HCT116 (cell line): Measurements from ENCODE around the gene MYO1B. TPM values are rescaled to one million over a fixed set of nuclear protein-coding genes. Genes with fewer than 3 reads are reported as not detected.

Source experiments
- ATAC-seq: fragments of 200-7000 bp; cut with Tn5 transposase; 2 replicates; pipeline ENCODE4 v1.9.1; 2020; ENCODE audit warnings: mild to moderate bottlenecking, moderate library complexity
- BruUV-seq: library from RNA; stranded (reverse); fragments of 400-500 nt; replicated peaks from 2 replicates; lab custom pipeline; 2021; lab: Mats Ljungman, UMichigan
- CTCF ChIA-PET: fragments of 300-600 bp; sonication (Branson Sonifier 250); formaldehyde crosslinking; loops from one replicate; lab custom pipeline; 2021; ENCODE audit warnings: antibody characterized with exemption; lab: Charles Lee
- POLR2A ChIA-PET: fragments of 300-600, 350-600 bp; sonication (Branson Sonifier 250); formaldehyde crosslinking; loops from one replicate; lab custom pipeline; 2021; ENCODE audit warnings: antibody characterized with exemption; lab: Charles Lee
- RAD21 ChIA-PET, 2 experiments: fragments of 300-600 bp; sonication (Branson Sonifier 250); formaldehyde crosslinking; loops; one replicate each; lab custom pipeline; 2023; ENCODE audit warnings: low total read pairs in 2 of 2; ENCODE audit not compliant: uncharacterized antibody in 2 of 2, unreplicated experiment in 2 of 2, low non-redundant PET in 1 of 2; lab: Charles Lee
- DNase-seq: peaks from one replicate; pipeline ENCODE4 v3.0.0-alpha.2; 2010; ENCODE audit warnings: low read depth, low spot score
- H2AFZ ChIP-seq: fragments of 200-600 bp; shearing (Covaris generic), sonication (generic); 2 replicates; pipeline ENCODE4 v1.6.1; 2017; ENCODE audit warnings: low read depth, mixed run types, mixed read lengths, antibody characterized with exemption, low read length; ENCODE audit not compliant: poor library complexity, severe bottlenecking
- H3K27ac ChIP-seq: 2 replicates; pipeline ENCODE4 v1.5.1; 2012; ENCODE audit warnings: low read depth, low read length
- H3K27me3 ChIP-seq: fragments of 200-600 bp; sonication (generic); 2 replicates; pipeline ENCODE4 v1.6.1; 2016; ENCODE audit warnings: mixed run types, low read length, mixed read lengths; ENCODE audit not compliant: insufficient read depth
- H3K36me3 ChIP-seq, 2 experiments: fragments of 200-500 bp in 1 of 2; fragments of 200-600 bp in 1 of 2; sonication (Bioruptor generic) in 1 of 2; sonication (generic) in 1 of 2; 2 replicates each; pipeline versions ENCODE4 v1.5.1 to v1.6.1; 2014 to 2016; ENCODE audit warnings: low read length in 2 of 2, inconsistent platforms in 1 of 2, mixed read lengths in 1 of 2, mixed run types in 1 of 2; ENCODE audit not compliant: insufficient read depth in 2 of 2, control insufficient read depth in 1 of 2
- H3K4me1 ChIP-seq, 2 experiments: fragments of 200-600 bp in 1 of 2; sonication (generic) in 1 of 2; 2 replicates each; pipeline versions ENCODE4 v1.5.1 to v1.6.1; 2012 to 2017; ENCODE audit warnings: low read length in 2 of 2, inconsistent platforms in 1 of 2, mild to moderate bottlenecking in 1 of 2, mixed read lengths in 1 of 2, mixed run types in 1 of 2, moderate library complexity in 1 of 2; ENCODE audit not compliant: insufficient read depth in 2 of 2, control insufficient read depth in 1 of 2
- H3K4me2 ChIP-seq: fragments of 200-600 bp; sonication (generic); 2 replicates; pipeline ENCODE4 v1.6.1; 2017; ENCODE audit warnings: mixed run types, low read length, mixed read lengths
- H3K4me3 ChIP-seq, 2 experiments: fragments of 200-600 bp in 1 of 2; sonication (generic) in 1 of 2; replicated peaks in 1 of 2; 2 replicates each; pipeline ENCODE4 v1.5.1; 2011 to 2016; ENCODE audit warnings: low read length in 2 of 2, control low read depth in 1 of 2, low read depth in 1 of 2, mild to moderate bottlenecking in 1 of 2, mixed read lengths in 1 of 2, mixed run types in 1 of 2
- H3K79me2 ChIP-seq: fragments of 200-600 bp; sonication (generic); 2 replicates; pipeline ENCODE4 v1.6.1; 2017; ENCODE audit warnings: mild to moderate bottlenecking, mixed run types, low read length, moderate library complexity, mixed read lengths; ENCODE audit not compliant: insufficient read depth
- H3K9ac ChIP-seq: fragments of 200-600 bp; sonication (generic); 2 replicates; pipeline ENCODE4 v1.6.1; 2016; ENCODE audit warnings: low read length, mixed read lengths
- H3K9me2 ChIP-seq: fragments of 200-600 bp; sonication (generic), shearing (Covaris generic); 2 replicates; pipeline ENCODE4 v1.6.1; 2017; ENCODE audit warnings: mixed run types, mild to moderate bottlenecking, moderate library complexity; ENCODE audit not compliant: insufficient read depth
- H3K9me3 ChIP-seq, 2 experiments: fragments of 200-500 bp in 1 of 2; fragments of 200-600 bp in 1 of 2; sonication (Bioruptor generic) in 1 of 2; sonication (generic) in 1 of 2; 2 replicates each; pipeline ENCODE4 v1.6.1; 2014 to 2017; ENCODE audit warnings: low read length in 2 of 2, mixed read lengths in 2 of 2, inconsistent platforms in 1 of 2, low read depth in 1 of 2, mild to moderate bottlenecking in 1 of 2, mixed run types in 1 of 2, moderate library complexity in 1 of 2; ENCODE audit not compliant: control insufficient read depth in 1 of 2, insufficient read depth in 1 of 2
- H4K20me1 ChIP-seq: fragments of 200-600 bp; sonication (generic), shearing (Covaris generic); 2 replicates; pipeline ENCODE4 v1.6.1; 2017; ENCODE audit warnings: mixed run types, mild to moderate bottlenecking, moderate library complexity; ENCODE audit not compliant: insufficient read depth
- CEBPB ChIP-seq: IDR thresholded peaks from 2 replicates; pipeline ENCODE4 v1.6.1; 2012; ENCODE audit warnings: low read depth
- FOSL1 ChIP-seq: IDR thresholded peaks from 2 replicates; pipeline ENCODE4 v1.6.1; 2012; ENCODE audit warnings: low read depth
- POLR2A ChIP-seq: IDR thresholded peaks from 2 replicates; pipeline ENCODE4 v1.7.0; 2011; ENCODE audit warnings: borderline replicate concordance; ENCODE audit not compliant: insufficient read depth, insufficient read length; ENCODE audit errors: extremely low read depth
- RAD21 ChIP-seq: IDR thresholded peaks from 2 replicates; pipeline ENCODE4 v1.6.1; 2012; ENCODE audit warnings: low read depth, mild to moderate bottlenecking
- YY1 ChIP-seq: IDR thresholded peaks from 2 replicates; pipeline ENCODE4 v1.6.1; 2011; ENCODE audit warnings: low read length, low read depth, moderate library complexity, mild to moderate bottlenecking; ENCODE audit not compliant: insufficient replicate concordance; ENCODE audit errors: extremely low read depth
- ZFX ChIP-seq: fragments of 450-650 bp; IDR thresholded peaks from 2 replicates; pipeline ENCODE4 v1.6.1; 2017
- intact Hi-C: fragments of 100-400 bp; cut with micrococcal nuclease; formaldehyde crosslinking; loops from 2 replicates; pipeline ENCODE4 v1.10.0; 2022
- total RNA-seq: library from RNA; stranded (reverse); gene quantifications from one replicate; pipeline ENCODE4 v1.2.1, GENCODE V29; 2021; ENCODE audit not compliant: unreplicated experiment
- TF ChIP-seq, protein P1 (sequence below): IDR thresholded peaks from 2 replicates; pipeline ENCODE4 v1.6.1; 2012; ENCODE audit warnings: low read depth
- TF ChIP-seq, protein P2 (sequence below), 3 experiments: fragments of 200-600 bp in 1 of 3; sonication (generic) in 1 of 3; IDR thresholded peaks in 2 of 3; conservative IDR thresholded peaks in 1 of 3; 2 replicates each; pipeline ENCODE4 v1.5.1; 2012 to 2017; ENCODE audit warnings: low read depth in 2 of 3, low read length in 2 of 3, antibody characterized with exemption in 1 of 3, borderline replicate concordance in 1 of 3, control low read depth in 1 of 3, mild to moderate bottlenecking in 1 of 3, mixed read lengths in 1 of 3, mixed run types in 1 of 3, moderate library complexity in 1 of 3; ENCODE audit not compliant: insufficient read depth in 1 of 3

Gene MYO1B
- total RNA-seq, 1 experiment from 2014 or later = 51.7 TPM

DNA sequence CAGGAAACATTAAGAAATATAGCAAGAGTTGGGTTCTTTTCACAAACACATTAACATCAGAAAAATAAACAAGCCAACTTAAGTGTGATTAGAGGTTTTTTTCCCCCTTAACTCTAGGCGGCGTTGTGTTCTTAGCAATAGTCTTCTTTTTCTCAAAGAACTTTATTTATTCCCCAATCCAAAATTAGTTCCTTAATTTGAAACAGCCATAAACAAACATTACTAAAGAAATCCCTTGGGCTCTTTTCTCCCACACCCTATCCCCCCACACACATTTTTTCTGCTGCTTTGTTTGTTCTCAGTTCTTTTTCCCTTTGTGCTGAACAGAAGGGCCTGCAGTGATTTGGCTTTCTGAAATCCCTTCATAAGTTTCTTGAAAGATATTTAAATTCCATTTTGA lies 13.2 kb upstream of the MYO1B start:
- Histone ChIP-seq H3K9me3 (no peaks in the 10 kb centered on the region), H3K4me3 (no peak overlapping the region), H3K4me1 (peaks cover 0 to 8% of the 10 kb centered on the region in 2 experiments; a peak in 1 of 4 replicates), H3K9ac (no peak overlapping the region), H3K36me3 (no peaks in the 10 kb centered on the region), H3K27ac (no peak overlapping the region), H4K20me1 (no peaks in the 10 kb centered on the region), H3K79me2 (no peaks in the 10 kb centered on the region), H3K9me2 (no peaks in the 10 kb centered on the region), H3K27me3 (no peaks in the 10 kb centered on the region), H3K4me2 (no peak overlapping the region), H2AFZ (peak overlapping the region; percentile 50)
- ATAC-seq (no peak), DNase-seq (no peak)
- ChIA-PET POLR2A (no interaction called here), CTCF (interaction anchor here (1.3 to 1.9 kb wide), 2 partner anchors 14 to 289 kb away, joined by 4 to 13 read pairs; no protein-coding TSS in a partner anchor), RAD21 (no interaction called here)
- TF ChIP-seq, protein P1, sequence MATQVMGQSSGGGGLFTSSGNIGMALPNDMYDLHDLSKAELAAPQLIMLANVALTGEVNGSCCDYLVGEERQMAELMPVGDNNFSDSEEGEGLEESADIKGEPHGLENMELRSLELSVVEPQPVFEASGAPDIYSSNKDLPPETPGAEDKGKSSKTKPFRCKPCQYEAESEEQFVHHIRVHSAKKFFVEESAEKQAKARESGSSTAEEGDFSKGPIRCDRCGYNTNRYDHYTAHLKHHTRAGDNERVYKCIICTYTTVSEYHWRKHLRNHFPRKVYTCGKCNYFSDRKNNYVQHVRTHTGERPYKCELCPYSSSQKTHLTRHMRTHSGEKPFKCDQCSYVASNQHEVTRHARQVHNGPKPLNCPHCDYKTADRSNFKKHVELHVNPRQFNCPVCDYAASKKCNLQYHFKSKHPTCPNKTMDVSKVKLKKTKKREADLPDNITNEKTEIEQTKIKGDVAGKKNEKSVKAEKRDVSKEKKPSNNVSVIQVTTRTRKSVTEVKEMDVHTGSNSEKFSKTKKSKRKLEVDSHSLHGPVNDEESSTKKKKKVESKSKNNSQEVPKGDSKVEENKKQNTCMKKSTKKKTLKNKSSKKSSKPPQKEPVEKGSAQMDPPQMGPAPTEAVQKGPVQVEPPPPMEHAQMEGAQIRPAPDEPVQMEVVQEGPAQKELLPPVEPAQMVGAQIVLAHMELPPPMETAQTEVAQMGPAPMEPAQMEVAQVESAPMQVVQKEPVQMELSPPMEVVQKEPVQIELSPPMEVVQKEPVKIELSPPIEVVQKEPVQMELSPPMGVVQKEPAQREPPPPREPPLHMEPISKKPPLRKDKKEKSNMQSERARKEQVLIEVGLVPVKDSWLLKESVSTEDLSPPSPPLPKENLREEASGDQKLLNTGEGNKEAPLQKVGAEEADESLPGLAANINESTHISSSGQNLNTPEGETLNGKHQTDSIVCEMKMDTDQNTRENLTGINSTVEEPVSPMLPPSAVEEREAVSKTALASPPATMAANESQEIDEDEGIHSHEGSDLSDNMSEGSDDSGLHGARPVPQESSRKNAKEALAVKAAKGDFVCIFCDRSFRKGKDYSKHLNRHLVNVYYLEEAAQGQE = no peak
- TF ChIP-seq ZFX (no peak), YY1 (no peak), RAD21 (peak; percentile 68), CEBPB (no peak), POLR2A (no peak), FOSL1 (no peak)
- TF ChIP-seq, protein P2, sequence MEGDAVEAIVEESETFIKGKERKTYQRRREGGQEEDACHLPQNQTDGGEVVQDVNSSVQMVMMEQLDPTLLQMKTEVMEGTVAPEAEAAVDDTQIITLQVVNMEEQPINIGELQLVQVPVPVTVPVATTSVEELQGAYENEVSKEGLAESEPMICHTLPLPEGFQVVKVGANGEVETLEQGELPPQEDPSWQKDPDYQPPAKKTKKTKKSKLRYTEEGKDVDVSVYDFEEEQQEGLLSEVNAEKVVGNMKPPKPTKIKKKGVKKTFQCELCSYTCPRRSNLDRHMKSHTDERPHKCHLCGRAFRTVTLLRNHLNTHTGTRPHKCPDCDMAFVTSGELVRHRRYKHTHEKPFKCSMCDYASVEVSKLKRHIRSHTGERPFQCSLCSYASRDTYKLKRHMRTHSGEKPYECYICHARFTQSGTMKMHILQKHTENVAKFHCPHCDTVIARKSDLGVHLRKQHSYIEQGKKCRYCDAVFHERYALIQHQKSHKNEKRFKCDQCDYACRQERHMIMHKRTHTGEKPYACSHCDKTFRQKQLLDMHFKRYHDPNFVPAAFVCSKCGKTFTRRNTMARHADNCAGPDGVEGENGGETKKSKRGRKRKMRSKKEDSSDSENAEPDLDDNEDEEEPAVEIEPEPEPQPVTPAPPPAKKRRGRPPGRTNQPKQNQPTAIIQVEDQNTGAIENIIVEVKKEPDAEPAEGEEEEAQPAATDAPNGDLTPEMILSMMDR (IDR thresholded peaks at IDR 0.05 in 2 of 3, conservative IDR thresholded peaks at IDR 0.05 in 1 of 3; ENCODE audit: borderline replicate concordance in 1 of 3, insufficient read depth in 1 of 3, low read depth in 2 of 3, low read length in 2 of 3) = peak; percentile 23 to 53 (median 40); a peak in 4 of 6 replicates
- intact Hi-C loops = loop anchor here (5.0 kb wide), 1 partner anchor 270 kb away; no protein-coding TSS in a partner anchor
- BruUV-seq = no TSS peak
